Skeletal muscle cell (primary cell): ENCODE measurements around the gene GLS.

Experiments
- DNase-seq: peaks from one replicate; pipeline ENCODE4 v3.0.0-alpha.2; 2010; ENCODE audit warnings: low read depth
- H3K4me3 ChIP-seq: 2 replicates; pipeline ENCODE4 v1.5.1; 2011; ENCODE audit warnings: low read depth, mild to moderate bottlenecking, control low read depth, low read length, moderate library complexity

The GLS gene

GRCh38 chr2:190961918-190962487 lies 81.4 kb downstream of the GLS start:
- no peak for DNase-seq
- H3K4me3 ChIP-seq = no peak overlapping the region

GRCh38 chr2:190963088-190963487 lies 82.5 kb downstream of the GLS start:
- no peak overlapping the region for H3K4me3 ChIP-seq
- no peak for DNase-seq

GRCh38 chr2:190964170-190964795 lies 83.7 kb downstream of the GLS start:
- DNase-seq = no peak
- no peak overlapping the region for H3K4me3 ChIP-seq

- no peak overlapping the region for H3K4me3 ChIP-seq
- no peak for DNase-seq
These were observed 85.1 kb downstream of the GLS start for GRCh38 chr2:190965580-190966222.

- no peak for DNase-seq
- H3K4me3 ChIP-seq = no peak overlapping the region
These were observed 87.9 kb downstream of the GLS start for GRCh38 chr2:190968522-190968921.

GRCh38 chr2:190970160-190970559 lies 89.5 kb downstream of the GLS start:
- H3K4me3 ChIP-seq = no peak overlapping the region
- DNase-seq = no peak

- no peak for DNase-seq
These were observed 90.4 kb downstream of the GLS start for GRCh38 chr2:190970873-190971506.

GRCh38 chr2:190972213-190972612 lies 91.6 kb downstream of the GLS start:
- no peak for DNase-seq
- H3K4me3 ChIP-seq = no peak overlapping the region

More at GRCh38 chr2:190970873-190971506, 90.4 kb downstream of the GLS start:
- H3K4me3 ChIP-seq = no peak overlapping the region

GRCh38 chr2:190972846-190973245 lies 92.2 kb downstream of the GLS start:
- H3K4me3 ChIP-seq = no peak overlapping the region
- peak; percentile 36 for DNase-seq

- no peak overlapping the region for H3K4me3 ChIP-seq
- DNase-seq = no peak
These were observed 92.6 kb downstream of the GLS start for GRCh38 chr2:190973262-190973661.

GRCh38 chr2:190973726-190974628 lies 93.4 kb downstream of the GLS start:
- H3K4me3 ChIP-seq = no peak overlapping the region
- DNase-seq = no peak

- DNase-seq = no peak
- no peak overlapping the region for H3K4me3 ChIP-seq
These were observed 94.2 kb downstream of the GLS start for GRCh38 chr2:190974629-190975361.

GRCh38 chr2:190976521-190976920 lies 95.9 kb downstream of the GLS start:
- DNase-seq = no peak
- no peak overlapping the region for H3K4me3 ChIP-seq

GRCh38 chr2:190977505-190977904 lies 96.9 kb downstream of the GLS start:
- DNase-seq = no peak
- no peak overlapping the region for H3K4me3 ChIP-seq

GRCh38 chr2:190978389-190979053 lies 97.9 kb downstream of the GLS start:
- H3K4me3 ChIP-seq = no peak overlapping the region
- peak; percentile 45 for DNase-seq

- DNase-seq = peak; percentile 63
- H3K4me3 ChIP-seq = no peak overlapping the region
These were observed 99.4 kb downstream of the GLS start for GRCh38 chr2:190979906-190980629.

GRCh38 chr2:190980630-190981209 lies 100.1 kb downstream of the GLS start:
- H3K4me3 ChIP-seq = no peak overlapping the region
- no peak for DNase-seq
